K562 (cell line): ENCODE results near the gene IL17RC. TPM values are rescaled to one million over a fixed set of nuclear protein-coding genes. Genes with fewer than 3 reads are reported as not detected.
A peak's percentile ranks its signal among the peaks of the same experiment; 100 is the strongest.

ENCODE experiments used
- BACH1 ChIP-seq: fragments of 200-800 bp; sonication (Bioruptor generic); IDR thresholded peaks from 2 replicates; pipeline ENCODE4 v1.6.1; 2016; ENCODE audit warnings: missing genetic modification characterization, missing compliant biosample characterization
- BRD9 ChIP-seq: fragments of 450-650 bp; IDR thresholded peaks from 2 replicates; pipeline ENCODE4 v1.6.1; 2018; ENCODE audit warnings: low read depth; ENCODE audit not compliant: partially characterized antibody
- CEBPG ChIP-seq, 3 experiments: fragments of 200-800 bp in 1 of 3; sonication (Bioruptor generic) in 1 of 3; sonication (generic) in 1 of 3; formaldehyde crosslinking in 1 of 3; IDR thresholded peaks in 2 of 3; conservative IDR thresholded peaks in 1 of 3; 2 replicates each; pipeline versions ENCODE4 v1.6.1 to v1.8.0; 2016 to 2022; ENCODE audit warnings: missing compliant biosample characterization in 2 of 3, missing genetic modification characterization in 2 of 3, mild to moderate bottlenecking in 1 of 3, missing genetic modification reagents in 1 of 3
- E2F4 ChIP-seq: sonication (generic); formaldehyde crosslinking; IDR thresholded peaks from 2 replicates; pipeline ENCODE4 v1.8.0; 2022; ENCODE audit warnings: mild to moderate bottlenecking, low read depth, missing genetic modification reagents
- ETV6 ChIP-seq, 3 experiments: fragments of 150-350 bp in 1 of 3; sonication (generic) in 1 of 3; formaldehyde crosslinking in 1 of 3; IDR thresholded peaks; 2 replicates each; pipeline versions ENCODE4 v1.6.1 to v1.8.0; 2014 to 2022; ENCODE audit warnings: borderline replicate concordance in 2 of 3, low read depth in 2 of 3, antibody characterized with exemption in 1 of 3, low read length in 1 of 3, mild to moderate bottlenecking in 1 of 3, missing genetic modification reagents in 1 of 3
- FOXM1 ChIP-seq, 2 experiments: fragments of 450-650 bp in 1 of 2; sonication (generic) in 1 of 2; formaldehyde crosslinking in 1 of 2; IDR thresholded peaks; 2 replicates each; pipeline versions ENCODE4 v1.6.1 to v1.9.0; 2017 to 2022; ENCODE audit warnings: low read depth in 2 of 2, mild to moderate bottlenecking in 2 of 2, missing genetic modification reagents in 1 of 2, moderate library complexity in 1 of 2
- GABPB1 ChIP-seq: sonication (generic); formaldehyde crosslinking; IDR thresholded peaks from 2 replicates; pipeline ENCODE4 v1.8.0; 2022; ENCODE audit warnings: mild to moderate bottlenecking, missing genetic modification reagents
- GTF2E2 ChIP-seq: fragments of 200-800 bp; sonication (Bioruptor generic); IDR thresholded peaks from 2 replicates; pipeline ENCODE4 v1.6.1; 2016; ENCODE audit warnings: missing genetic modification characterization, missing compliant biosample characterization
- HMG20A ChIP-seq: fragments of 450-650 bp; formaldehyde crosslinking; conservative IDR thresholded peaks from 2 replicates; pipeline ENCODE4 v1.4.0; 2020; ENCODE audit warnings: mild to moderate bottlenecking, mixed read lengths
- HNRNPH1 ChIP-seq: fragments of 200-400 bp; formaldehyde crosslinking; optimal IDR thresholded peaks from 2 replicates; pipeline ENCODE3; 2017; ENCODE audit warnings: low read depth, mild to moderate bottlenecking, low read length, moderate library complexity
- MBD2 ChIP-seq: sonication (generic); IDR thresholded peaks from 2 replicates; pipeline ENCODE4 v1.6.1; 2016; ENCODE audit warnings: low read depth, borderline replicate concordance
- MCM7 ChIP-seq, 2 experiments: fragments of 450-650 bp; IDR thresholded peaks; 2 replicates each; pipeline ENCODE4 v1.6.1; 2016 to 2018
- NFE2 ChIP-seq: IDR thresholded peaks from 2 replicates; pipeline ENCODE4 v1.6.1; 2014; ENCODE audit warnings: antibody characterized with exemption, low read depth
- OTX1 ChIP-seq: fragments of 450-650 bp; formaldehyde crosslinking; IDR thresholded peaks from 2 replicates; pipeline ENCODE4 v1.4.0; 2022; ENCODE audit warnings: mild to moderate bottlenecking
- POLR2AphosphoS2 ChIP-seq: IDR thresholded peaks from 2 replicates; pipeline ENCODE4 v1.6.1; 2012; ENCODE audit warnings: low read length, improper control_type of control experiment
- RB1 ChIP-seq: fragments of 450-650 bp; IDR thresholded peaks from 2 replicates; pipeline ENCODE4 v1.6.1; 2017; ENCODE audit warnings: low read depth, mild to moderate bottlenecking
- SIX5 ChIP-seq, 2 experiments: IDR thresholded peaks; 2 replicates each; pipeline ENCODE4 v1.6.1; 2011; ENCODE audit warnings: low read length in 2 of 2, borderline replicate concordance in 1 of 2, low read depth in 1 of 2, mild to moderate bottlenecking in 1 of 2, moderate library complexity in 1 of 2; ENCODE audit not compliant: insufficient read depth in 1 of 2
- SMC3 ChIP-seq: conservative IDR thresholded peaks from 2 replicates; pipeline ENCODE4 v1.6.1; 2011; ENCODE audit warnings: low read depth, low read length, improper control_type of control experiment; ENCODE audit not compliant: insufficient read depth
- STAT6 ChIP-seq: sonication (generic); formaldehyde crosslinking; IDR thresholded peaks from 2 replicates; pipeline ENCODE4 v1.8.1; 2023; ENCODE audit warnings: mild to moderate bottlenecking, missing genetic modification reagents
- ZBTB34 ChIP-seq: fragments of 250-450 bp; sonication (Bioruptor Pico); IDR thresholded peaks from 2 replicates; pipeline ENCODE4 v1.8.0; 2021; ENCODE audit warnings: mild to moderate bottlenecking, moderate library complexity
- ZNF146 ChIP-seq: IDR thresholded peaks from one replicate; pipeline ENCODE4 v1.6.1; 2018; ENCODE audit warnings: missing compliant biosample characterization; ENCODE audit not compliant: unreplicated experiment
- ZNF586 ChIP-seq: fragments of 450-650 bp; formaldehyde crosslinking; conservative IDR thresholded peaks from 2 replicates; pipeline ENCODE4 v1.4.0; 2020; ENCODE audit warnings: mild to moderate bottlenecking, moderate library complexity
- polyA plus RNA-seq, 8 experiments: library from polyadenylated mRNA; depleted of rRNA in 4 of 8; stranded (reverse) in 5 of 8; unstranded in 3 of 8; fragments of >200 nt; fragmentation: Nextera tagmentation in 2 of 8; fragmentation: Illumina TruSeq in 1 of 8; extraction: Ambion mirVana in 2 of 8; extraction: Trizol in 1 of 8; gene quantifications; 2 replicates each; pipeline versions ENCODE4 v1.2.1 to v1.2.3, GENCODE V29; 2011 to 2014; ENCODE audit warnings: inconsistent platforms in 1 of 8, missing spikeins in 1 of 8
- total RNA-seq, 7 experiments: library from RNA; depleted of rRNA in 6 of 7; stranded (reverse); fragments of >200 nt in 6 of 7; fragmentation: Illumina TruSeq in 2 of 7; extraction: Trizol in 2 of 7; gene quantifications; 2 replicates each; pipeline versions ENCODE4 v1.2.1 to v1.2.3, GENCODE V29; 2011 to 2021; ENCODE audit warnings: low replicate concordance in 1 of 7

IL17RC gene
- total and polyA plus RNA-seq, 9 of the 15 experiments (the other 6 are each of a cell fraction or from before 2014, with no cell fraction given), result 0.15 to 11.4 (median 7.1) TPM; not detected in 1

- TF ChIP-seq SIX5 (IDR thresholded peaks at IDR 0.05; ENCODE audit: borderline replicate concordance in 1 of 2, insufficient read depth in 1 of 2, low read depth in 1 of 2, low read length in 2 of 2) (no peak), RB1 (peak; percentile 41; the same call in 1 of the 2 replicates), CEBPG (CRISPR knock-in tag; IDR thresholded peaks at IDR 0.05) (peak; percentile 72; the same call in 1 of the 2 replicates), CEBPG (tag; conservative IDR thresholded peaks at IDR 0.05 in 1 of 2, IDR thresholded peaks at IDR 0.05 in 1 of 2) (peak; percentile 81 to 94), NFE2 (peak; percentile 97), FOXM1 (IDR thresholded peaks at IDR 0.05; ENCODE audit: low read depth) (no peak), FOXM1 (CRISPR knock-in tag; IDR thresholded peaks at IDR 0.05; ENCODE audit: low read depth) (no peak), SMC3 (no peak), BACH1 (no peak), GABPB1 (CRISPR knock-in tag) (no peak), BRD9 (no peak), ZBTB34 (CRISPR knock-in tag) (no peak), MBD2 (no peak), OTX1 (CRISPR knock-in tag) (no peak), ETV6 (IDR thresholded peaks at IDR 0.05; ENCODE audit: borderline replicate concordance in 1 of 2, low read depth in 2 of 2, low read length in 1 of 2) (no peak), ETV6 (CRISPR knock-in tag; IDR thresholded peaks at IDR 0.05; ENCODE audit: borderline replicate concordance) (no peak), MCM7 (IDR thresholded peaks at IDR 0.05) (no peak), HMG20A (CRISPR knock-in tag) (no peak), ZNF146 (CRISPR knock-in tag) (no peak), GTF2E2 (tag) (no peak), STAT6 (CRISPR knock-in tag) (no peak), HNRNPH1 (no peak), ZNF586 (no peak), E2F4 (no peak), POLR2AphosphoS2 (no peak)
Measured at GRCh38 chr3:9912294-9912935, 4.5 kb upstream of the IL17RC start (continued).
